Body of pancreas (tissue), 4 donors: ENCODE data around the gene HTRA2. TPM values are rescaled to one million over a fixed set of nuclear protein-coding genes. Genes with fewer than 3 reads are reported as not detected.
A peak's percentile ranks its signal among the peaks of the same experiment; 100 is the strongest.

Experiments used
- ATAC-seq: fragments of 150-250 bp; one replicate; pipeline ENCODE4 v1.9.1; 2016
- DNase-seq, 4 donors: peaks; one replicate each; pipeline ENCODE4 v3.0.0-alpha.2; 2019
- H3K27ac ChIP-seq, 4 donors: fragments of 200-600 bp; sonication (generic); 1 replicate in 3 of 4; 2 replicates in 1 of 4; pipeline versions ENCODE4 v1.5.1 to v1.6.1; 2016 to 2019; ENCODE audit warnings: mild to moderate bottlenecking in 1 of 4, mixed read lengths in 1 of 4, moderate library complexity in 1 of 4
- H3K27me3 ChIP-seq, 2 donors: fragments of 200-600 bp; sonication (generic); one replicate each; pipeline ENCODE4 v1.6.0; 2016; ENCODE audit warnings: mild to moderate bottlenecking in 1 of 2
- H3K36me3 ChIP-seq, 2 donors: fragments of 200-600 bp; sonication (generic); replicated peaks in 1 of 2; 2 replicates each; pipeline ENCODE4 v1.5.1; 2016; ENCODE audit warnings: low read depth in 2 of 2; ENCODE audit not compliant: insufficient read depth in 1 of 2
- H3K4me1 ChIP-seq: fragments of 200-600 bp; sonication (generic); one replicate; pipeline ENCODE4 v1.6.0; 2016
- H3K4me3 ChIP-seq, 2 donors: fragments of 200-600 bp; sonication (generic); 1 replicate in 1 of 2; 2 replicates in 1 of 2; pipeline ENCODE4 v1.5.1; 2016 to 2019
- H3K9me3 ChIP-seq, 3 donors: fragments of 200-600 bp; sonication (generic); 1 replicate in 2 of 3; 2 replicates in 1 of 3; pipeline ENCODE4 v1.5.1; 2016
- POLR2A ChIP-seq, 3 donors: fragments of 450-650 bp; IDR thresholded peaks; one replicate each; pipeline ENCODE4 v1.6.1; 2016; ENCODE audit warnings: antibody characterized with exemption in 3 of 3, mild to moderate bottlenecking in 2 of 3
- WGBS, 2 donors: methylation state at CpG; one replicate each; pipeline ENCODE4 v1.1.5; 2017; 5-methylcytosine and 5-hydroxymethylcytosine counted together
- intact Hi-C: fragments of 100-400 bp; cut with DNase I; formaldehyde crosslinking; loops from one replicate; pipeline ENCODE4 v1.15.1; 2023
- total RNA-seq, 2 donors: library from RNA; depleted of rRNA; stranded (reverse); fragments of >200 nt; gene quantifications; one replicate each; pipeline ENCODE4 v1.1.0, GENCODE V29; 2016
- TF ChIP-seq, protein P1 (sequence below), 7 experiments: fragments of 450-650 bp in 4 of 7; fragments of 200-600 bp in 3 of 7; sonication (generic) in 3 of 7; IDR thresholded peaks; one replicate each; pipeline ENCODE4 v1.5.1; 2016 to 2019; ENCODE audit warnings: antibody characterized with exemption in 7 of 7

HTRA2 gene
- total RNA-seq, 2 donors from 2014 or later, result 14.3 to 14.5 TPM

DNA sequence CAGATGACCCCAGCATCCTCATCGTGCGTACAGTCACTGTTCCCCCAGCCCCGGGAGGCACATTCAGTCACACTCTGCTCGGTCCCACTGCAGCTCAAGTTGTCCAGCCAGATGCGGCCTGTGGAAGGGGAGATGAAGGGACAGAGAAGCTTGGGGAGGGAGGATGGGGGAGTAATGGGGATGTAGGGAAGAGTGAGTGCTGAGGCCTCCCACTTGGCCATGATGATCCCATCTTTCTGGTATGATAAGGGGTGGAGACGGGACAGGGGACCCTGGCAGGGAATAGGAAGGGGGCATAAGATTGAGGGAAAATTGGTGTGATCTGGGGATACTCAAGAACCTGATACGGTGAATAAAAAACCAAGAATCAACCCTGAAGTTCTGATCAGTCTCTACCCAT, 20.5 kb downstream of the HTRA2 start:
- TF ChIP-seq POLR2A (IDR thresholded peaks at IDR 0.05), result no peak
- TF ChIP-seq, protein P1, sequence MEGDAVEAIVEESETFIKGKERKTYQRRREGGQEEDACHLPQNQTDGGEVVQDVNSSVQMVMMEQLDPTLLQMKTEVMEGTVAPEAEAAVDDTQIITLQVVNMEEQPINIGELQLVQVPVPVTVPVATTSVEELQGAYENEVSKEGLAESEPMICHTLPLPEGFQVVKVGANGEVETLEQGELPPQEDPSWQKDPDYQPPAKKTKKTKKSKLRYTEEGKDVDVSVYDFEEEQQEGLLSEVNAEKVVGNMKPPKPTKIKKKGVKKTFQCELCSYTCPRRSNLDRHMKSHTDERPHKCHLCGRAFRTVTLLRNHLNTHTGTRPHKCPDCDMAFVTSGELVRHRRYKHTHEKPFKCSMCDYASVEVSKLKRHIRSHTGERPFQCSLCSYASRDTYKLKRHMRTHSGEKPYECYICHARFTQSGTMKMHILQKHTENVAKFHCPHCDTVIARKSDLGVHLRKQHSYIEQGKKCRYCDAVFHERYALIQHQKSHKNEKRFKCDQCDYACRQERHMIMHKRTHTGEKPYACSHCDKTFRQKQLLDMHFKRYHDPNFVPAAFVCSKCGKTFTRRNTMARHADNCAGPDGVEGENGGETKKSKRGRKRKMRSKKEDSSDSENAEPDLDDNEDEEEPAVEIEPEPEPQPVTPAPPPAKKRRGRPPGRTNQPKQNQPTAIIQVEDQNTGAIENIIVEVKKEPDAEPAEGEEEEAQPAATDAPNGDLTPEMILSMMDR (IDR thresholded peaks at IDR 0.05), result no peak
- DNase-seq, result no peak
- H3K4me3 ChIP-seq, result no peak overlapping the region
- H3K27me3 ChIP-seq, result no peaks in the 10 kb centered on the region
- no peak overlapping the region for H3K27ac ChIP-seq
- WGBS, 2 donors, result 90 to 91% methylated on average over 7 of the region's 7 CpGs
- no peaks in the 10 kb centered on the region for H3K36me3 ChIP-seq
- no peaks in the 10 kb centered on the region for H3K9me3 ChIP-seq
- intact Hi-C loops, result no loop called here
- ATAC-seq, result no peak
- H3K4me1 ChIP-seq, result peaks cover 28% of the 10 kb centered on the region

DNA sequence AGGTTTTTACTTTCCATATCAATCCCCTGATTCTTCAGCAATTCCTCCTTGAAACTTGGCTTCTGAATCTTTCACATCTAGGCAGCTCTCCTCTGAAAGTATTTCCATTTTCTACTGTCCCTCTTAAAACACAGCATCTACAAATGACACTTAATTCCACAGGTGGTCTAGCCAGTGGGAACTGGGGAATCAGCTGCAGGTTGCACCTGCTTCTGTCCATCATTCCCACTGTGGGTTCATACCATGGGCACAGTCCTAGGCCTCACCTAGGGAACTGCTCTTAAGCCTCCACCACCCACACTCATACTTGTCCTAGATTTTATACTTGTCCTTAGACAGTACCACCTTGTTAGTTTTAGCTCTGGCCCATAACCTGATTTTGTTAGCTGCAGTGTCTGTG, 21.8 kb downstream of the HTRA2 start:
- peaks cover 33% of the 10 kb centered on the region for H3K4me1 ChIP-seq
- no peak overlapping the region for H3K4me3 ChIP-seq
- H3K9me3 ChIP-seq, result no peaks in the 10 kb centered on the region
- intact Hi-C loops, result no loop called here
- ATAC-seq, result no peak
- H3K27ac ChIP-seq, result no peak overlapping the region
- H3K27me3 ChIP-seq, result no peaks in the 10 kb centered on the region
- TF ChIP-seq, protein P1 (IDR thresholded peaks at IDR 0.05), result no peak
- no peak for TF ChIP-seq POLR2A (IDR thresholded peaks at IDR 0.05)
- H3K36me3 ChIP-seq, result no peaks in the 10 kb centered on the region
- DNase-seq, result no peak

DNA sequence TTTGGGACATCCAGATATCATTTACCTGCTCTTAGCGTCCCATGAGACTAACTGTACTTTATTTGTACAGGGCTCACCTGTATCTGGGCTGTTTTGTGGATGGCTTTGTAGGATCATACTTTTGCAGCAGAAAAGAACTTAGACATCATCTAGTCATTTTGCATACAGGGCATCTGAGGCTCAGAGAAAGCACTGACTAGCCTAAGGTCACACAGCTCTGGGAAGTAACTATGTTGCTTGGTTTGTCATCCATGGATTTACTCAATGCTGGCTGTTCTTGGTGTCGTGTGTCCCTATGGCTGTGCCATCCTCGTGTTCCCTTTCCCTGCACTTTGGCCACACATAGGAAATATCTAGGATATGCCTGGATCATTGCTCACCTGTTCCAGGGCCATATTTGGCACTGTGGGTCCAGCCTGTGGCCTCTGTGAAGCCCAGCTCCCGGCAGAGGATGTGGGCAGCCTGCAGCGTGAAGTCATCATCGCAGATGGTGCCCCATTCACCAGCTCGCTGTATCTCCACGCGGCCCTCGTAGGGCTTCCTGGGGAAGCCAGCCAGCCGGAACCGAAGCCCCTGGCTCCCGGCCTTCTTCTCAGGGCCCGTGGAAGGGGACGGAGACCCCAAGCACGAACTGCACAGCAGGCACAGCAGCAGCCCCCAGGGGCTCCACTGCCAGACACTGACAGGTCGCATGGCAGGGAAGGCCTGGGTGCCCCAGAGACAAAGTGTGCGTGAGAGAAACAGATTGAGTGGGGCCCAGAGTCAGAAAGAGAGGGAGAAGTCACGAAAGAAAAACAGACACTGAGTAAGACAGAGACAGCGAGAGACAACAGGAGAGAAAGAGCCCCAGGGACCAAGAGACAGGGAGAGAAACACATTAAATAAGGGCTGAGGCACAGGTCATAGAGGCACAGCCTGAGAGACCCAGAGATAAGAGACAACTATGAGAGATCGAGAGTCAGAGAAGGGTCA, 22.5 kb downstream of the HTRA2 start:
- TF ChIP-seq POLR2A (IDR thresholded peaks at IDR 0.05), result no peak
- TF ChIP-seq, protein P1 (IDR thresholded peaks at IDR 0.05), result no peak
- no peak overlapping the region for H3K4me3 ChIP-seq
- H3K4me1 ChIP-seq, result peaks cover 33% of the 10 kb centered on the region
- WGBS, 2 donors, result 77 to 84% methylated on average over 9 to 21 of the region's 21 CpGs
- no peaks in the 10 kb centered on the region for H3K27me3 ChIP-seq
- no peak overlapping the region for H3K27ac ChIP-seq
- ATAC-seq (no peak), DNase-seq (no peak)
- no peaks in the 10 kb centered on the region for H3K36me3 ChIP-seq
- intact Hi-C loops, result no loop called here
- H3K9me3 ChIP-seq, result no peaks in the 10 kb centered on the region

DNA sequence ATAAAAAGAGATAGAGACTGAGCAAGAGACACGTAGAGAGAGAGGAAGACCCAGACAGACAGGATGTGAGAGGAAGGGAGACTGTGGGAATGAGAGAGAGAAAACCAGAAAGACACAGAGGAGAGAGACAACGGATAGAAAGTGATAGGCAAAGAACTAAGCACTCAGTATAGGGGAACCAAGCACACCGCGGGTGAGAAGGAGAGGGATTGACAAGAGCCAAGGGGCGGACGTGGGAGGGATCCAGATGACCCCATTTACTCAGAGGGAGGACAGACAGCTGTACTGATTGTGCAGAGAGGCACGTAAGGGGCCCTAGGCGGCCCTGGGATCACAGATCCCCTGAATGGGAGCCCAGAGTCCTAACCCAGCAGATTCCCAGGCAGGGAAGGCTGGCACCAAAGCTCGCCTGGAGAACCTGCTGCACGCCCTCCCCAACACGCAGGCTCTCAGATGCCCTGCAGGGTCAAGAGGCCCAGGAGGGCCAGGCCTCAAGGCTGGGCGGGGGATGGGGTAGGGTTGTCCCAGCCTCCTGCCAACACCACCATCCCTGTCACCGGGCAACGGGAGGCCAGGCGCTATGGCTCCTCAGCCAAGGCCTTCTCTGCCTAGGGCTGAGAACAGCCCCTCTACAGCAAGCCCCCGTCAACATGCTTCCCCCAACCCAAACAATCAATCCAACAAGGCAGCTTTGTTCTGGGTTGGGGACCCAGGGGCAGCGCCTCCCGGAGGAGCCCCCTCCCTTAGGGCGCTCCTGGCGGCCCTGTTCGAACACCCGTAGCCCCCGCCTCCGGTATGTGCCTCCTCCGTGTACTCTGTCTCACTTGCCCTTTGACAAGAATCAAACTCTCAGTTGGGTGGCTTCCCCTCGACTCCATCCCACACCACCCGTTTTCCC, 23.4 kb downstream of the HTRA2 start:
- TF ChIP-seq, protein P1 (IDR thresholded peaks at IDR 0.05), result no peak
- TF ChIP-seq POLR2A (IDR thresholded peaks at IDR 0.05), result no peak
- H3K36me3 ChIP-seq, result no peaks in the 10 kb centered on the region
- H3K27ac ChIP-seq, result peak overlapping the region in 1 of 4 donors; percentile 85
- no peak overlapping the region for H3K4me3 ChIP-seq
- intact Hi-C loops, result no loop called here
- H3K27me3 ChIP-seq, result no peaks in the 10 kb centered on the region
- ATAC-seq (no peak), DNase-seq (no peak)
- H3K9me3 ChIP-seq, result no peaks in the 10 kb centered on the region
- peaks cover 31% of the 10 kb centered on the region for H3K4me1 ChIP-seq
- 60 to 66% methylated on average over 19 to 27 of the region's 27 CpGs for WGBS, 2 donors
